A549 (cell line): ENCODE results near the gene MADCAM1.

ENCODE experiments used
- CTCF ChIP-seq: fragments of >200 bp; sonication (Bioruptor Twin); formaldehyde crosslinking; IDR thresholded peaks from 3 replicates; pipeline ENCODE4 v1.5.1; 2016
- HDAC2 ChIP-seq: fragments of 200-600 bp; sonication (generic); IDR thresholded peaks from 2 replicates; pipeline ENCODE4 v1.6.1; 2016

GRCh38 chr19:496986-497385 lies 700 bp downstream of the MADCAM1 start:
- TF ChIP-seq HDAC2 (no peak), CTCF (no peak)
